Measurements from ENCODE around the gene BBS10. TPM values are rescaled to one million over a fixed set of nuclear protein-coding genes. Genes with fewer than 3 reads are reported as not detected.

Gene BBS10
- total and polyA plus RNA-seq, 2 of the 8 experiments (the other 6 are each of a cell fraction or from before 2014, with no cell fraction given) = 4.4 to 9.2 TPM

DNA sequence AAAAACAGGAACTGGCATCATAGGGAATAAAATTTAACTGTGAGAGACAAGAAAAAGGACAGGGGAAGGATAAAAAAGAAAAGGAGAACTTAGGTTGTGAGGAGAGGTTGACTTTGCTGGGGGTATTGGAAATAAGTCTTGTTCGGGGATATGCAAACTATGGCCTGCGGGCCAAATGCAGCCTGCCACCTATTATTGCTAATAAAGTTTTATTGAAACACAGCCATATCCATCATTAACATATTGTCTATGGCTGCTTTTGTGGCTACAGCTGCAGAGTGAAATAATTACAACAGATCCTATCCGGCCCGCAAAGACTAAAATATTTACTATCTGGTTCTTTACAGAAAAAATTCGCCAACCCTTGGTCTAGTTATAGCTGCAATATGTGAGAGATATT is 18.6 kb downstream of the BBS10 start:
- TF ChIP-seq POLR2A (IDR thresholded peaks at IDR 0.05; ENCODE audit: control extremely low read depth in 1 of 2, low read depth in 2 of 2, low read length in 2 of 2) (no peak), JUN (IDR thresholded peaks at IDR 0.05; ENCODE audit: low read depth, low read length) (no peak), POLR2AphosphoS5 (IDR thresholded peaks at IDR 0.05; ENCODE audit: low read depth, low read length) (no peak)
- Histone ChIP-seq H2BK12ac (ENCODE audit: low read depth, low read length) (no peak overlapping the region), H3K27ac (ENCODE audit: low read depth, low read length) (no peak overlapping the region), H2BK20ac (ENCODE audit: low read length) (no peak overlapping the region), H3K9me3 (ENCODE audit: insufficient read depth in 2 of 2, low read depth in 1 of 2, low read length in 1 of 2) (peaks cover 0 to 8% of the 10 kb centered on the region in 2 experiments; a peak in 1 of 4 replicates), H3K56ac (replicated peaks; ENCODE audit: insufficient read length, low read depth, low read length) (no peak overlapping the region), H3K4ac (replicated peaks; ENCODE audit: insufficient read length, low read depth, low read length) (no peak overlapping the region), H2BK5ac (ENCODE audit: low read depth, low read length) (no peak overlapping the region), H3K36me3 (ENCODE audit: control insufficient read depth in 2 of 4, insufficient read depth in 4 of 4, low read length in 3 of 4) (no peaks in the 10 kb centered on the region), H2AFZ (ENCODE audit: low read length) (no peak overlapping the region), H3K4me2 (ENCODE audit: insufficient read depth in 1 of 2, low read depth in 2 of 2, low read length in 2 of 2) (no peak overlapping the region), H4K8ac (ENCODE audit: extremely low read depth, insufficient read depth, low read length) (no peak overlapping the region), H2AK5ac (ENCODE audit: low read depth, low read length) (no peak overlapping the region), H3K23me2 (ENCODE audit: low read depth, low read length) (no peaks in the 10 kb centered on the region; the same call in 1 of the 2 replicates), H4K5ac (ENCODE audit: insufficient read length, low read depth, low read length) (no peak overlapping the region), H3K27me3 (replicated peaks in 1 of 4; ENCODE audit: control insufficient read depth in 3 of 4, extremely low read depth in 1 of 4, insufficient read depth in 3 of 4, low read length in 3 of 4) (no peaks in the 10 kb centered on the region), H3K4me1 (replicated peaks in 1 of 4; ENCODE audit: control insufficient read depth in 3 of 4, insufficient read depth in 4 of 4, low read length in 3 of 4) (no peaks in the 10 kb centered on the region), H3K79me2 (ENCODE audit: control insufficient read depth in 1 of 2, insufficient read depth in 2 of 2, low read length in 2 of 2) (no peaks in the 10 kb centered on the region), H4K20me1 (replicated peaks in 1 of 2; ENCODE audit: control insufficient read depth in 1 of 2, insufficient read depth in 2 of 2, low read length in 2 of 2) (no peaks in the 10 kb centered on the region), H2BK120ac (replicated peaks; ENCODE audit: low read depth, low read length) (no peak overlapping the region), H4K91ac (replicated peaks; ENCODE audit: insufficient read length, low read length) (no peak overlapping the region), H3K18ac (ENCODE audit: extremely low read depth, low read length) (no peak overlapping the region), H3K14ac (ENCODE audit: insufficient read length) (no peak overlapping the region), H3K4me3 (ENCODE audit: extremely low read depth in 1 of 4, insufficient read depth in 2 of 4, low read depth in 3 of 4, low read length in 4 of 4) (no peak overlapping the region), H3K9ac (replicated peaks in 1 of 4; ENCODE audit: extremely low read depth in 1 of 4, low read depth in 3 of 4, low read length in 3 of 4) (no peak overlapping the region), H3K23ac (ENCODE audit: insufficient read length) (no peak overlapping the region), H3K79me1 (ENCODE audit: low read depth, low read length) (no peaks in the 10 kb centered on the region), H2BK15ac (ENCODE audit: low read length) (no peak overlapping the region)
- no peak for DNase-seq (ENCODE audit: low read depth in 1 of 2, low spot score in 2 of 2)
- ChIA-PET POLR2A (ENCODE audit: partially characterized antibody) (interaction anchor here (0.9 to 1.1 kb wide), 2 partner anchors 20 to 246 kb away, joined by 3 read pairs; no protein-coding TSS in a partner anchor), CTCF (ENCODE audit: partially characterized antibody) (no interaction called here)
- FAIRE-seq = no peak
- 90% methylated on average over 5 of the region's 5 CpGs; no CpG with 5 or more reads in 1 of the 2 experiments for WGBS, 2 experiments (ENCODE audit: extremely low coverage in 1 of 2, insufficient coverage in 1 of 2, insufficient read length in 1 of 2, insufficient replicate concordance in 2 of 2, low coverage in 1 of 2, low lambda C conversion rate in 2 of 2, missing lambda C conversion rate in 1 of 2)

All from H1 (cell line).